Fibroblast of skin of scalp (primary cell): ENCODE measurements around the gene DNMT1.

Experiments
- DNase-seq: peaks from one replicate; pipeline ENCODE4 v3.0.0-alpha.2; 2013

Gene DNMT1

GRCh38 chr19:10092648-10093294, 102.0 kb downstream of the DNMT1 start:
- no peak for DNase-seq

DNA sequence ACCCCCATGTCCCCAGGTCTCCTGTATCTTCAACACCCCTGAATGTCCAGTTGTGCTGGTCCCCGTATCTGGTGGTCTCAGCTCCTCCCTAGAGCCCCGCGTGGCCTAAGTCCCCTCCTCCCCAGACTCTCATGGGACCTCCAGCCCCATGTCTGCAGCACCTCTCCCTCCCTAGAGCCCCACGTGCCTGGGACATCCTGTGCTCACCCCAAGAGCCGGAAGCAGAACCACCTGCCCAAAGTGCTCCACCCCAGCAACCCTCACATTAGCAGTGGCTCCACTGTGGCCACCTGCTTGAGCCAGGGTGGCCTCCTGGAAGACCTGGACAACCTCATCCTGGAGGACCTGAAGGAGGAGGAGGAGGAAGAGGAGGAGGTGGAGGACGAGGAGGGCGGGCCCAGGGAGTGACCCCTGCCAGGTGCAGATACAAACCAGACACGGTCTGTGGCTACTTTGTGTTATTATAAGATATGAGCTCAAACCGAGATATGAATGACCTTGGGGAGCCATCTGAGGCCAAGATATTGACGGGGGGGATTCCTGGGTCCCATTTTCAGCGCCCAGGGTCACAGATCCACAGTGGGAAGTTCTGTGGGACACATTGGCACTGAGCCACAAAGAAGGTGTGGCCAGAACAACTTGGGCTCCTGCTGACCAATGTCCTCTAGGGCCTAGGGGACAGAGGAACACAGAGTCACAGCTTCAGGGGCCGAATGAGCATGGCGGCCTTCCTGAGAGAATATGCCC, 102.7 kb downstream of the DNMT1 start:
- no peak for DNase-seq

GRCh38 chr19:10091370-10091687, 103.4 kb downstream of the DNMT1 start:
- no peak for DNase-seq

- DNase-seq: no peak
Measured at GRCh38 chr19:10089801-10090375, 104.9 kb downstream of the DNMT1 start.

DNA sequence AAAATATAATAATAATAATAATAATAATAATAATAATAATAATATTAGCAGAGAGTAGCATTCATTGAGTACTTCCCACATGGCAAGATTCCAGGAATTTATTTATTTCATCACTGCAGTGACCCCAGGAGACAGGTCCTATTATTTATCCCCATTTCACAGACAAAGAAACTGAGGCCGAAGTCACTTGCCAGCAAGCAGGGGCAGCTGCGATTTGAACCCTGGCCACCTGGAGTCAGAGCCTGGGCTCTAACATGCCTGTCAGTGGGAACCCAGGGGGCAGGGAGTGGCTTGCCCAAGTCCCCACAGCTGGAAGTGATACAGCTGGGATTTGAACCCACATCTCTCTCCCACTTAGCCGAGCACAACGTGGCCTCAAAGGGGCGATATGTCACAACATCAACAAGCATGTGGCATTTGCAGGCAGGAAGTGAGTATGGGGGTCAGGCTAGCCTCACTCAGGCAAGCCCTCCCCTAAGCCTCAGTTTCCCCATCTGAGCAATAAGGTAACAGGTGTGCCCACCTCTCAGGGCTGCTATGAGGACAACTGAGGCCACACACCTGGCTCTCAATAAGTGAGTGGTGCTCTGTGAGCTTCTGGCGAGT, 105.7 kb downstream of the DNMT1 start:
- DNase-seq: no peak

- DNase-seq: no peak
Measured at GRCh38 chr19:10087296-10088061, 107.3 kb downstream of the DNMT1 start.

GRCh38 chr19:10086591-10087192, 108.1 kb downstream of the DNMT1 start:
- DNase-seq: no peak

GRCh38 chr19:10085641-10086590, 108.8 kb downstream of the DNMT1 start, which contains the start of gene SHFL:
Gene SHFL, plus strand, starts transcription at chr19:10086317. Its CDS starts 111 bp downstream, at chr19:10086428.
- DNase-seq: peak; percentile 63

GRCh38 chr19:10084803-10085202, 110.0 kb downstream of the DNMT1 start:
- DNase-seq: no peak

DNA sequence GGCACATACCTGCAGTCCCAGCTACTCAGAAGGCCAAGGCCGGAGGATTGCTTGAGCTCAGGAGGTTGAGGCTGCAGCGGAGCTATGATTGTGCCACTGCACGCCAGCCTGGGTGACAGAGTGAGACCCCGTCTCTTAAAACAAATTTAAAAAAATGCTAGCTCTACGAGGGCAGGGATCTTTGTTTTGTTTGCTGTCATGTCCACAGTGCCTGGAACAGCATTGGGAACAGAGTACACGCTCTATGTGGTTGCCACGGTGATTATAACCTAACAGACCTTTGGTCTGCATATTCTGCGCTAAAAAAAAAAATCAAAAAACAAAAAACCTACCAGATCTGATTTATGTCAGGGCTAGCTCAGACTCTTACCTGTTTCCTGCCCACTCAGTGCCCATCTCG, 110.8 kb downstream of the DNMT1 start:
- DNase-seq: no peak
